HEK293 (cell line): ENCODE data around the gene DUSP1.

Source experiments
- AEBP2 ChIP-seq: fragments of 450-650 bp; formaldehyde crosslinking; IDR thresholded peaks from 2 replicates; pipeline ENCODE4 v1.5.1; 2016; ENCODE audit warnings: missing biosample characterization, missing genetic modification characterization, borderline replicate concordance
- ATF2 ChIP-seq: fragments of 450-650 bp; formaldehyde crosslinking; IDR thresholded peaks from 2 replicates; pipeline ENCODE4 v1.5.1; 2016; ENCODE audit warnings: missing biosample characterization, missing genetic modification characterization, low read depth
- BCL11A ChIP-seq: fragments of 450-650 bp; formaldehyde crosslinking; IDR thresholded peaks from 2 replicates; pipeline ENCODE4 v1.5.1; 2016; ENCODE audit warnings: low read depth, missing biosample characterization, missing genetic modification characterization
- KLF16 ChIP-seq: fragments of 450-650 bp; formaldehyde crosslinking; IDR thresholded peaks from 2 replicates; pipeline ENCODE4 v1.5.1; 2017; ENCODE audit warnings: missing biosample characterization, missing genetic modification characterization
- MEIS1 ChIP-seq: sonication (generic); formaldehyde crosslinking; IDR thresholded peaks from 2 replicates; pipeline ENCODE4 v1.8.1; 2022; ENCODE audit warnings: missing genetic modification reagents, mild to moderate bottlenecking, borderline replicate concordance
- SCRT1 ChIP-seq: fragments of 450-650 bp; formaldehyde crosslinking; IDR thresholded peaks from 2 replicates; pipeline ENCODE4 v1.5.1; 2016; ENCODE audit warnings: missing biosample characterization, missing genetic modification characterization, borderline replicate concordance
- SP2 ChIP-seq: fragments of 450-650 bp; formaldehyde crosslinking; IDR thresholded peaks from 2 replicates; pipeline ENCODE4 v1.5.1; 2016; ENCODE audit warnings: missing biosample characterization, missing genetic modification characterization
- WT1 ChIP-seq: fragments of 450-650 bp; formaldehyde crosslinking; IDR thresholded peaks from 2 replicates; pipeline ENCODE4 v1.5.1; 2016; ENCODE audit warnings: missing biosample characterization, missing genetic modification characterization
- ZBTB49 ChIP-seq: fragments of 450-650 bp; formaldehyde crosslinking; IDR thresholded peaks from 2 replicates; pipeline ENCODE4 v1.5.1; 2016; ENCODE audit warnings: missing biosample characterization, missing genetic modification characterization, low read depth
- ZBTB6 ChIP-seq: fragments of 450-650 bp; formaldehyde crosslinking; IDR thresholded peaks from 2 replicates; pipeline ENCODE4 v1.5.1; 2017; ENCODE audit warnings: missing biosample characterization, missing genetic modification characterization
- ZFHX2 ChIP-seq: fragments of 450-650 bp; formaldehyde crosslinking; conservative IDR thresholded peaks from 2 replicates; pipeline ENCODE4 v1.5.1; 2016; ENCODE audit warnings: missing biosample characterization, missing genetic modification characterization
- ZFP37 ChIP-seq: fragments of 450-650 bp; formaldehyde crosslinking; IDR thresholded peaks from 2 replicates; pipeline ENCODE4 v1.5.1; 2016; ENCODE audit warnings: missing biosample characterization, missing genetic modification characterization
- ZNF114 ChIP-seq: fragments of 450-650 bp; formaldehyde crosslinking; IDR thresholded peaks from 2 replicates; pipeline ENCODE4 v1.5.0; 2017; ENCODE audit warnings: missing biosample characterization, missing genetic modification characterization
- ZNF132 ChIP-seq: fragments of 450-650 bp; formaldehyde crosslinking; IDR thresholded peaks from 2 replicates; pipeline ENCODE4 v1.5.1; 2017; ENCODE audit warnings: missing biosample characterization, missing genetic modification characterization, borderline replicate concordance
- ZNF157 ChIP-seq: fragments of 450-650 bp; formaldehyde crosslinking; IDR thresholded peaks from 2 replicates; pipeline ENCODE4 v1.5.1; 2016; ENCODE audit warnings: missing biosample characterization, missing genetic modification characterization
- ZNF184 ChIP-seq: fragments of 450-650 bp; IDR thresholded peaks from 2 replicates; pipeline ENCODE4 v1.5.1; 2018; ENCODE audit warnings: missing biosample characterization, mild to moderate bottlenecking, missing genetic modification characterization
- ZNF2 ChIP-seq: fragments of 450-650 bp; formaldehyde crosslinking; IDR thresholded peaks from 2 replicates; pipeline ENCODE4 v1.5.1; 2016; ENCODE audit warnings: missing biosample characterization, missing genetic modification characterization
- ZNF202 ChIP-seq: fragments of 450-650 bp; formaldehyde crosslinking; IDR thresholded peaks from 2 replicates; pipeline ENCODE4 v1.5.1; 2016; ENCODE audit warnings: missing biosample characterization, missing genetic modification characterization, borderline replicate concordance
- ZNF214 ChIP-seq: fragments of 450-650 bp; formaldehyde crosslinking; IDR thresholded peaks from 2 replicates; pipeline ENCODE4 v1.5.1; 2017; ENCODE audit warnings: missing biosample characterization, mild to moderate bottlenecking, missing genetic modification characterization, borderline replicate concordance
- ZNF24 ChIP-seq: fragments of 450-650 bp; formaldehyde crosslinking; IDR thresholded peaks from 2 replicates; pipeline ENCODE4 v1.5.1; 2016; ENCODE audit warnings: missing biosample characterization, missing genetic modification characterization
- ZNF292 ChIP-seq: fragments of 450-650 bp; formaldehyde crosslinking; IDR thresholded peaks from 2 replicates; pipeline ENCODE4 v1.5.1; 2016; ENCODE audit warnings: low read depth, missing biosample characterization, missing genetic modification characterization, borderline replicate concordance
- ZNF311 ChIP-seq: fragments of 450-650 bp; formaldehyde crosslinking; IDR thresholded peaks from 2 replicates; pipeline ENCODE4 v1.5.1; 2017; ENCODE audit warnings: missing biosample characterization, missing genetic modification characterization, borderline replicate concordance
- ZNF335 ChIP-seq: fragments of 450-650 bp; formaldehyde crosslinking; conservative IDR thresholded peaks from 2 replicates; pipeline ENCODE4 v1.5.1; 2016; ENCODE audit warnings: missing biosample characterization, missing genetic modification characterization
- ZNF398 ChIP-seq: fragments of 450-650 bp; formaldehyde crosslinking; IDR thresholded peaks from 2 replicates; pipeline ENCODE4 v1.5.1; 2017; ENCODE audit warnings: missing biosample characterization, missing genetic modification characterization
- ZNF560 ChIP-seq: fragments of 450-650 bp; formaldehyde crosslinking; IDR thresholded peaks from 2 replicates; pipeline ENCODE4 v1.5.1; 2017; ENCODE audit warnings: missing biosample characterization, missing genetic modification characterization, borderline replicate concordance
- ZNF580 ChIP-seq: fragments of 450-650 bp; formaldehyde crosslinking; IDR thresholded peaks from 2 replicates; pipeline ENCODE4 v1.5.1; 2016; ENCODE audit warnings: missing biosample characterization, missing genetic modification characterization
- ZNF624 ChIP-seq: fragments of 450-650 bp; formaldehyde crosslinking; IDR thresholded peaks from 2 replicates; pipeline ENCODE4 v1.5.1; 2017; ENCODE audit warnings: missing biosample characterization, missing genetic modification characterization
- ZNF777 ChIP-seq: fragments of 450-650 bp; formaldehyde crosslinking; IDR thresholded peaks from 2 replicates; pipeline ENCODE4 v1.5.1; 2017; ENCODE audit warnings: missing biosample characterization, missing genetic modification characterization, borderline replicate concordance
- ZNF843 ChIP-seq: fragments of 450-650 bp; formaldehyde crosslinking; IDR thresholded peaks from 2 replicates; pipeline ENCODE4 v1.5.1; 2016; ENCODE audit warnings: missing biosample characterization, missing genetic modification characterization
- ZSCAN18 ChIP-seq: fragments of 450-650 bp; formaldehyde crosslinking; IDR thresholded peaks from 2 replicates; pipeline ENCODE4 v1.5.1; 2016; ENCODE audit warnings: missing biosample characterization, missing genetic modification characterization
- ZSCAN30 ChIP-seq: fragments of 450-650 bp; IDR thresholded peaks from 2 replicates; pipeline ENCODE4 v1.5.1; 2018; ENCODE audit warnings: missing biosample characterization, mild to moderate bottlenecking, missing genetic modification characterization, moderate library complexity

DUSP1 gene

GRCh38 chr5:172765766-172766286 is 5.2 kb downstream of the DUSP1 start (continued):
- TF ChIP-seq ZBTB49 (tag by site-specific recombination) (no peak), ZNF311 (tag by site-specific recombination) (no peak), AEBP2 (tag by site-specific recombination) (no peak), ZFHX2 (tag by site-specific recombination) (no peak), WT1 (tag by site-specific recombination) (no peak), ATF2 (tag by site-specific recombination) (no peak), ZNF214 (tag by site-specific recombination) (no peak), BCL11A (tag by site-specific recombination) (0 out of 2 replicates have a peak, but pooled peaks have one; percentile 11), ZNF777 (tag by site-specific recombination) (no peak), SCRT1 (tag by site-specific recombination) (no peak), ZNF335 (tag by site-specific recombination) (no peak; the same call in 1 of the 2 replicates), ZNF24 (tag by site-specific recombination) (peak; percentile 78; the same call in 1 of the 2 replicates), ZNF292 (tag by site-specific recombination) (no peak), ZNF624 (tag by site-specific recombination) (no peak), ZNF132 (tag by site-specific recombination) (no peak), ZNF398 (tag by site-specific recombination) (no peak), ZNF2 (tag by site-specific recombination) (0 out of 2 replicates have a peak, but pooled peaks have one; percentile 13), MEIS1 (no peak), ZNF580 (tag by site-specific recombination) (peak; percentile 88), ZNF560 (tag by site-specific recombination) (no peak), SP2 (no peak), ZNF114 (tag by site-specific recombination) (no peak), ZNF157 (tag by site-specific recombination) (no peak), ZNF843 (tag by site-specific recombination) (no peak), ZNF202 (tag by site-specific recombination) (no peak), ZSCAN18 (tag by site-specific recombination) (no peak), ZBTB6 (no peak), KLF16 (tag by site-specific recombination) (no peak), ZFP37 (tag by site-specific recombination) (0 out of 2 replicates have a peak, but pooled peaks have one; percentile 47), ZSCAN30 (tag by site-specific recombination) (peak; percentile 83), ZNF184 (tag by site-specific recombination) (no peak)
